Ascending aorta (tissue), 2 donors: ENCODE measurements around the gene ATP6V0E2. TPM values are rescaled to one million over a fixed set of nuclear protein-coding genes. Genes with fewer than 3 reads are reported as not detected.

Experiments
- DNase-seq, 2 donors: peaks; one replicate each; pipeline ENCODE4 v3.0.0-alpha.2; 2019; ENCODE audit warnings: low spot score in 2 of 2
- H3K27ac ChIP-seq, 2 donors: fragments of 200-600 bp; sonication (generic); one replicate each; pipeline ENCODE4 v1.5.1; 2016 to 2017; ENCODE audit warnings: mild to moderate bottlenecking in 1 of 2
- H3K27me3 ChIP-seq: fragments of 200-600 bp; sonication (generic); one replicate; pipeline ENCODE4 v1.5.1; 2017
- H3K36me3 ChIP-seq, 2 donors: fragments of 200-600 bp; sonication (generic); one replicate each; pipeline ENCODE4 v1.5.1; 2016
- H3K4me1 ChIP-seq, 2 donors: fragments of 200-600 bp; sonication (generic); one replicate each; pipeline ENCODE4 v1.5.1; 2016 to 2017; ENCODE audit warnings: mild to moderate bottlenecking in 1 of 2
- H3K4me3 ChIP-seq, 2 donors: fragments of 200-600 bp; sonication (generic); one replicate each; pipeline ENCODE4 v1.5.1; 2016 to 2017; ENCODE audit warnings: mild to moderate bottlenecking in 1 of 2
- H3K9me3 ChIP-seq, 2 donors: fragments of 200-600 bp; sonication (generic); one replicate each; pipeline ENCODE4 v1.5.1; 2016
- CTCF ChIP-seq, 3 experiments: fragments of 200-600 bp in 2 of 3; fragments of 450-650 bp in 1 of 3; sonication (generic) in 2 of 3; IDR thresholded peaks; one replicate each; pipeline ENCODE4 v1.5.1; 2016 to 2019; ENCODE audit warnings: antibody characterized with exemption in 3 of 3, mild to moderate bottlenecking in 1 of 3, moderate library complexity in 1 of 3
- intact Hi-C: fragments of 100-400 bp; cut with DNase I; formaldehyde crosslinking; loops from one replicate; pipeline ENCODE4 v1.15.1; 2023
- total RNA-seq: library from RNA; depleted of rRNA; stranded (reverse); fragments of >200 nt; gene quantifications from one replicate; pipeline ENCODE4 v1.1.0, GENCODE V29; 2016

Gene ATP6V0E2
- total RNA-seq, 1 donor from 2014 or later: 29.5 TPM

GRCh38 chr7:149855361-149856305 lies 18.1 kb upstream of the ATP6V0E2 start:
- no peaks in the 10 kb centered on the region for H3K4me1 ChIP-seq
- no peaks in the 10 kb centered on the region for H3K27me3 ChIP-seq
- H3K4me3 ChIP-seq: no peak overlapping the region
- DNase-seq: no peak
- H3K9me3 ChIP-seq: no peaks in the 10 kb centered on the region
- peaks cover 21 to 35% of the 10 kb centered on the region in 2 donors for H3K36me3 ChIP-seq
- TF ChIP-seq CTCF (IDR thresholded peaks at IDR 0.05): no peak
- no peak overlapping the region for H3K27ac ChIP-seq
- intact Hi-C loops: no loop called here

GRCh38 chr7:149856583-149856982 lies 17.2 kb upstream of the ATP6V0E2 start:
- no peaks in the 10 kb centered on the region for H3K9me3 ChIP-seq
- no peak overlapping the region for H3K4me3 ChIP-seq
- no peak overlapping the region for H3K27ac ChIP-seq
- no peak for TF ChIP-seq CTCF (IDR thresholded peaks at IDR 0.05)
- peaks cover 31 to 42% of the 10 kb centered on the region in 2 donors for H3K36me3 ChIP-seq
- intact Hi-C loops: no loop called here
- no peak for DNase-seq
- no peaks in the 10 kb centered on the region for H3K4me1 ChIP-seq
- no peaks in the 10 kb centered on the region for H3K27me3 ChIP-seq

GRCh38 chr7:149859369-149859768 lies 14.4 kb upstream of the ATP6V0E2 start:
- Histone ChIP-seq H3K36me3 (peaks cover 47 to 58% of the 10 kb centered on the region in 2 donors), H3K9me3 (no peaks in the 10 kb centered on the region), H3K27ac (no peak overlapping the region), H3K4me1 (no peaks in the 10 kb centered on the region), H3K4me3 (no peak overlapping the region), H3K27me3 (no peaks in the 10 kb centered on the region)
- TF ChIP-seq CTCF (IDR thresholded peaks at IDR 0.05): no peak
- intact Hi-C loops: no loop called here
- no peak for DNase-seq

DNA sequence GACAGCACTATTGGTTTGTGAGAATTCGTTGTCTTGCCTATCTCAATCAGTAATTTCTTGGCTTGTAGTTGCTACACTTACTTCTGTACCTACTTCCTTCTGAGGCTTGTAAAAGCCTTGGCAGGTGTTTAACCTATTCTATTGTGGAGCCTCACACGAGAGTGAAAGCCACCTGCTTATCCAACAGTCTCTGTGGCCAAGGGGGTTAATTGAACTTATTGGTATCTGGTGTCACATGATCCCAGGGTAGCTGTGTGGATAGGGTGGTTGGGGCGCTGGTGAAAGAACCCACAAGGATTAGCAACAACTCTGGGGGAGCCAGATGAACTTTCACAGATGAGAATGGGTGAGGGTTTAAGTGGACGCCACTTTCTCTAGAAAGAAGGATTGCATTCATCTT lies 13.9 kb upstream of the ATP6V0E2 start:
- no peak for TF ChIP-seq CTCF (IDR thresholded peaks at IDR 0.05)
- H3K27ac ChIP-seq: no peak overlapping the region
- no peak overlapping the region for H3K4me3 ChIP-seq
- H3K36me3 ChIP-seq: peaks cover 51 to 63% of the 10 kb centered on the region in 2 donors
- H3K9me3 ChIP-seq: no peaks in the 10 kb centered on the region
- H3K4me1 ChIP-seq: no peaks in the 10 kb centered on the region
- intact Hi-C loops: no loop called here
- no peaks in the 10 kb centered on the region for H3K27me3 ChIP-seq
- DNase-seq: no peak

DNA sequence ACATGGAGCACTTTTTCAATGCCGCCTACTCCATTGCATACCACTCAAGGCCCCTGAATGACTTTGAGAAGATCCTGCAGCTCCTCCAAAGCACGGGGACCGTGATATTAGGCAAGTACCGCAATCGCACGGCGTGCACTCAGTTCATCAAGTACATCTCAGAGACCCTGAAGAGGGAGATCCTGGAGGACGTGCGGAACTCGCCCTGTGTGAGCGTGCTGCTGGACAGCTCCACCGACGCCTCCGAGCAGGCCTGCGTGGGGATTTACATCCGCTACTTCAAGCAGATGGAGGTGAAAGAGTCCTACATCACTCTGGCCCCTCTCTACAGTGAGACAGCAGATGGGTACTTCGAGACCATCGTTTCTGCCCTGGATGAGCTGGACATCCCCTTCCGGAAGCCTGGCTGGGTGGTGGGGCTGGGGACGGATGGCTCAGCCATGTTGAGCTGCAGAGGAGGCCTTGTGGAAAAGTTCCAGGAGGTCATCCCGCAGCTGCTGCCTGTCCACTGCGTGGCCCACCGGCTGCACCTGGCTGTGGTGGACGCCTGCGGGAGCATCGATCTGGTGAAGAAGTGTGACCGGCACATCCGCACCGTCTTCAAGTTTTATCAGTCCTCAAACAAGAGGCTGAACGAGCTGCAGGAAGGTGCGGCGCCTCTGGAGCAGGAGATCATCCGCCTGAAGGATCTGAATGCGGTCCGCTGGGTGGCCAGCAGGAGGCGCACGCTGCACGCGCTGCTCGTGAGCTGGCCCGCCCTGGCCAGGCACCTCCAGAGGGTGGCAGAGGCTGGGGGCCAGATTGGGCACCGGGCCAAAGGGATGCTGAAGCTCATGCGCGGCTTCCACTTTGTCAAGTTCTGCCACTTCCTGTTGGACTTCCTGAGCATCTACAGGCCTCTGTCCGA lies 12.7 kb upstream of the ATP6V0E2 start:
- no peak overlapping the region for H3K27ac ChIP-seq
- no peak for DNase-seq
- H3K9me3 ChIP-seq: no peaks in the 10 kb centered on the region
- H3K4me3 ChIP-seq: no peak overlapping the region
- peaks cover 51 to 73% of the 10 kb centered on the region in 2 donors for H3K36me3 ChIP-seq
- no peaks in the 10 kb centered on the region for H3K4me1 ChIP-seq
- H3K27me3 ChIP-seq: no peaks in the 10 kb centered on the region
- intact Hi-C loops: no loop called here
- peak in 1 of 3 experiments; percentile 39 for TF ChIP-seq CTCF (IDR thresholded peaks at IDR 0.05)
